WTC11 (cell line): ENCODE measurements around the gene PUS1. TPM values are rescaled to one million over a fixed set of nuclear protein-coding genes. Genes with fewer than 3 reads are reported as not detected.
"Not testable (repeated sequence)": the region's sequence is repeated elsewhere in the genome, so short reads cannot be mapped to it uniquely, and the experiment has no call there.

ENCODE experiments used
- ATAC-seq: fragments of 200-7000 bp; cut with Tn5 transposase; 2 replicates; pipeline ENCODE4 v1.10.0; 2021; ENCODE audit warnings: mild to moderate bottlenecking, moderate library complexity
- CTCF ChIA-PET: fragments of 300-600 bp; sonication (Branson Sonifier 250); formaldehyde crosslinking; loops from one replicate; lab custom pipeline; 2021; ENCODE audit warnings: antibody characterized with exemption; lab: Charles Lee
- POLR2A ChIA-PET: fragments of 350-600 bp; sonication (Branson Sonifier 250); formaldehyde crosslinking; loops from one replicate; lab custom pipeline; 2021; ENCODE audit warnings: antibody characterized with exemption; lab: Charles Lee
- DNase-seq: peaks from one replicate; pipeline ENCODE4 v3.0.0; 2021; ENCODE audit warnings: low spot score
- H3K27ac Mint-ChIP-seq: 2 replicates; pipeline ENCODE4 v1.8.0; 2021; ENCODE audit warnings: mixed read lengths
- H3K27me3 Mint-ChIP-seq: 2 replicates; pipeline ENCODE4 v1.8.0; 2021; ENCODE audit warnings: low read depth, mild to moderate bottlenecking, moderate library complexity, mixed read lengths
- H3K36me3 Mint-ChIP-seq: 2 replicates; pipeline ENCODE4 v1.8.0; 2021; ENCODE audit warnings: mixed read lengths
- H3K4me1 Mint-ChIP-seq: 2 replicates; pipeline ENCODE4 v1.8.0; 2022; ENCODE audit warnings: mixed read lengths
- H3K4me3 Mint-ChIP-seq: 2 replicates; pipeline ENCODE4 v1.8.0; 2021; ENCODE audit warnings: mild to moderate bottlenecking, moderate library complexity, mixed read lengths
- H3K9me3 Mint-ChIP-seq: 2 replicates; pipeline ENCODE4 v1.8.0; 2021; ENCODE audit warnings: mixed read lengths
- E2F4 ChIP-seq: sonication (generic); formaldehyde crosslinking; IDR thresholded peaks from 2 replicates; pipeline ENCODE4 v1.8.1; 2022; ENCODE audit warnings: low read depth, mild to moderate bottlenecking, moderate library complexity, missing genetic modification reagents, borderline replicate concordance
- FOXK1 ChIP-seq: sonication (generic); formaldehyde crosslinking; IDR thresholded peaks from 2 replicates; pipeline ENCODE4 v1.8.0; 2022; ENCODE audit warnings: mild to moderate bottlenecking, moderate library complexity, missing genetic modification reagents
- IRF2 ChIP-seq: sonication (generic); formaldehyde crosslinking; IDR thresholded peaks from 2 replicates; pipeline ENCODE4 v1.8.0; 2022; ENCODE audit warnings: low read depth, missing genetic modification reagents, borderline replicate concordance
- JUN ChIP-seq: sonication (generic); formaldehyde crosslinking; IDR thresholded peaks from 2 replicates; pipeline ENCODE4 v1.8.0; 2023; ENCODE audit warnings: mild to moderate bottlenecking, missing genetic modification reagents
- NFE2L1 ChIP-seq: sonication (generic); formaldehyde crosslinking; IDR thresholded peaks from 2 replicates; pipeline ENCODE4 v1.8.1; 2023; ENCODE audit warnings: missing genetic modification reagents
- NR1H2 ChIP-seq: sonication (generic); formaldehyde crosslinking; IDR thresholded peaks from 2 replicates; pipeline ENCODE4 v1.9.0; 2021; ENCODE audit warnings: mild to moderate bottlenecking, moderate library complexity, missing genetic modification reagents
- NR3C1 ChIP-seq: sonication (generic); formaldehyde crosslinking; conservative IDR thresholded peaks from 2 replicates; pipeline ENCODE4 v1.8.1; 2023; ENCODE audit warnings: low read depth, mild to moderate bottlenecking, missing genetic modification reagents
- PRDM15 ChIP-seq: sonication (generic); formaldehyde crosslinking; IDR thresholded peaks from 2 replicates; pipeline ENCODE4 v1.8.0; 2022; ENCODE audit warnings: missing genetic modification reagents
- RORB ChIP-seq: fragments of 250-450 bp; sonication (Bioruptor Pico); IDR thresholded peaks from 2 replicates; pipeline ENCODE4 v1.9.0; 2021; ENCODE audit warnings: mild to moderate bottlenecking
- TEAD1 ChIP-seq: sonication (generic); formaldehyde crosslinking; IDR thresholded peaks from 2 replicates; pipeline ENCODE4 v1.8.0; 2022; ENCODE audit warnings: mild to moderate bottlenecking, missing genetic modification reagents
- USF2 ChIP-seq: sonication (generic); formaldehyde crosslinking; IDR thresholded peaks from 2 replicates; pipeline ENCODE4 v1.8.1; 2023; ENCODE audit warnings: mild to moderate bottlenecking, missing genetic modification reagents, moderate library complexity
- total RNA-seq: library from RNA; stranded (reverse); gene quantifications from 3 replicates; pipeline ENCODE4 v1.2.3, GENCODE V29; 2021

The PUS1 gene
- total RNA-seq, 1 experiment from 2014 or later: 97.4 TPM

- H3K9me3 Mint-ChIP-seq: no peaks in the 10 kb centered on the region
- TF ChIP-seq RORB (CRISPR knock-in tag) (no peak), E2F4 (CRISPR knock-in tag) (no peak), PRDM15 (CRISPR knock-in tag) (no peak), NR1H2 (no peak), IRF2 (CRISPR knock-in tag) (no peak), USF2 (CRISPR knock-in tag) (no peak), NFE2L1 (CRISPR knock-in tag) (no peak)
- TF ChIP-seq, all 79 proteins: peak for 0
- CTCF ChIA-PET: no interaction called here
- Mint-ChIP-seq H3K4me3 (no peak overlapping the region), H3K4me1 (peaks cover 16% of the 10 kb centered on the region), H3K27ac (no peak overlapping the region), H3K27me3 (no peaks in the 10 kb centered on the region), H3K36me3 (peaks cover 50% of the 10 kb centered on the region)
- DNase-seq: no peak
- ATAC-seq: no peak
- POLR2A ChIA-PET: no interaction called here
Observed at GRCh38 chr12:131983554-131983953, 54.5 kb downstream of the PUS1 start.

GRCh38 chr12:131984334-131984733 lies 55.3 kb downstream of the PUS1 start:
- POLR2A ChIA-PET: interaction anchor here (0.6 kb wide), 1 partner anchor 1082 kb away, joined by 3 read pairs; no protein-coding TSS in a partner anchor

GRCh38 chr12:131985510-131985875 lies 56.4 kb downstream of the PUS1 start:
- peaks cover 40% of the 10 kb centered on the region for H3K36me3 Mint-ChIP-seq
- DNase-seq, H3K27me3 Mint-ChIP-seq, POLR2A ChIA-PET, CTCF ChIA-PET, H3K4me3 Mint-ChIP-seq, H3K9me3 Mint-ChIP-seq, ATAC-seq: not testable (repeated sequence)
- H3K27ac Mint-ChIP-seq: 0 out of 2 replicates have a peak overlapping the region, but pooled peaks have one; percentile 27
- H3K4me1 Mint-ChIP-seq: peaks cover 36% of the 10 kb centered on the region

More at GRCh38 chr12:131984334-131984733, 55.3 kb downstream of the PUS1 start:
- Mint-ChIP-seq H3K4me1 (peaks cover 24% of the 10 kb centered on the region), H3K36me3 (peaks cover 50% of the 10 kb centered on the region)
- no peak for TF ChIP-seq TEAD1 (CRISPR knock-in tag)
- TF ChIP-seq PRDM15 (CRISPR knock-in tag): no peak
- TF ChIP-seq NR3C1 (CRISPR knock-in tag): no peak
- no peak for TF ChIP-seq FOXK1 (CRISPR knock-in tag)
- TF ChIP-seq JUN (CRISPR knock-in tag): no peak
- TF ChIP-seq, all 79 proteins: peak for 0
- no peak overlapping the region for H3K4me3 Mint-ChIP-seq
- H3K9me3 Mint-ChIP-seq: no peaks in the 10 kb centered on the region
- no peaks in the 10 kb centered on the region for H3K27me3 Mint-ChIP-seq
- CTCF ChIA-PET: no interaction called here
- no peak for DNase-seq
- H3K27ac Mint-ChIP-seq: no peak overlapping the region
- no peak for ATAC-seq
